Spleen (tissue), 11 donors: ENCODE data around the gene CHD6. TPM values are rescaled to one million over a fixed set of nuclear protein-coding genes. Genes with fewer than 3 reads are reported as not detected.

ENCODE experiments used
- DNase-seq: peaks from one replicate; pipeline ENCODE4 v3.0.0-alpha.2; 2020
- H3K27ac ChIP-seq, 8 donors: fragments of 200-600 bp; sonication (generic) in 7 of 8; 1 replicate in 4 of 8; 2 replicates in 4 of 8; pipeline versions ENCODE4 v1.5.0 to v1.8.0; 2016 to 2021; ENCODE audit warnings: inconsistent platforms in 4 of 8, mild to moderate bottlenecking in 4 of 8, moderate library complexity in 1 of 8
- H3K27me3 ChIP-seq, 7 donors: fragments of 200-600 bp; sonication (generic) in 6 of 7; replicated peaks in 1 of 7; 1 replicate in 4 of 7; 2 replicates in 3 of 7; pipeline versions ENCODE4 v1.5.0 to v1.8.0; 2016 to 2021; ENCODE audit warnings: inconsistent platforms in 3 of 7, mild to moderate bottlenecking in 1 of 7
- H3K36me3 ChIP-seq, 6 donors: fragments of 200-600 bp; sonication (generic) in 5 of 6; 1 replicate in 4 of 6; 2 replicates in 2 of 6; pipeline versions ENCODE4 v1.5.0 to v1.8.0; 2016 to 2021; ENCODE audit warnings: inconsistent platforms in 2 of 6
- H3K4me1 ChIP-seq, 6 donors: fragments of 200-600 bp; sonication (generic) in 5 of 6; 1 replicate in 3 of 6; 2 replicates in 3 of 6; pipeline versions ENCODE4 v1.5.0 to v1.8.0; 2016 to 2021; ENCODE audit warnings: inconsistent platforms in 3 of 6
- H3K4me3 ChIP-seq, 8 donors: fragments of 200-600 bp; sonication (generic) in 7 of 8; 1 replicate in 4 of 8; 2 replicates in 4 of 8; pipeline versions ENCODE4 v1.5.0 to v1.8.0; 2016 to 2021; ENCODE audit warnings: inconsistent platforms in 4 of 8, mild to moderate bottlenecking in 4 of 8, moderate library complexity in 2 of 8
- H3K9me3 ChIP-seq, 8 donors: fragments of 200-600 bp; sonication (generic) in 7 of 8; 1 replicate in 4 of 8; 2 replicates in 4 of 8; pipeline versions ENCODE4 v1.5.0 to v1.8.0; 2016 to 2021; ENCODE audit warnings: inconsistent platforms in 4 of 8
- CTCF ChIP-seq, 11 experiments: fragments of 200-600 bp in 7 of 11; fragments of 450-650 bp in 4 of 11; sonication (generic) in 4 of 11; IDR thresholded peaks in 8 of 11; conservative IDR thresholded peaks in 3 of 11; 1 replicate in 7 of 11; 2 replicates in 4 of 11; pipeline versions ENCODE4 v1.4.0 to v1.8.0; 2016 to 2021; ENCODE audit warnings: antibody characterized with exemption in 11 of 11, inconsistent platforms in 4 of 11, mild to moderate bottlenecking in 1 of 11
- POLR2A ChIP-seq, 3 donors: fragments of 450-650 bp; IDR thresholded peaks; one replicate each; pipeline ENCODE4 v1.5.1; 2017; ENCODE audit warnings: antibody characterized with exemption in 3 of 3, mild to moderate bottlenecking in 1 of 3
- POLR2AphosphoS5 ChIP-seq, 3 donors: sonication (generic); formaldehyde crosslinking; IDR thresholded peaks; one replicate each; pipeline ENCODE4 v1.5.1; 2017; ENCODE audit warnings: antibody characterized with exemption in 3 of 3
- WGBS, 5 donors: extraction: QIAGEN DNeasy Blood & Tissue Kit in 3 of 5; methylation state at CpG; one replicate each; pipeline versions ENCODE4 v1.1.5 to v1.1.7; 2013 to 2018; 5-methylcytosine and 5-hydroxymethylcytosine counted together
- intact Hi-C: fragments of 100-400 bp; cut with DNase I; formaldehyde crosslinking; loops from one replicate; pipeline ENCODE4 v1.15.0; 2023; ENCODE audit warnings: low total_unique reads
- polyA plus RNA-seq, 3 donors: library from polyadenylated mRNA; stranded (reverse); fragments of 200-250 nt; gene quantifications; one replicate each; pipeline ENCODE4 v1.2.1, GENCODE V29; 2013
- total RNA-seq, 7 donors: library from RNA; depleted of rRNA in 3 of 7; stranded (reverse); fragments of >200 nt in 3 of 7; fragmentation: NEBNext Ultra II Directional in 4 of 7; extraction: Animal tissue kit (Norgen Biotek cat#: 25700) in 4 of 7; gene quantifications; one replicate each; pipeline versions ENCODE4 v1.1.0 to v1.2.1, GENCODE V29; 2016 to 2021
- donor health status: healthy with polysubstance abuse.
- donor health status: DM: no; HTN: no; CAD: no; lungs with moderate emphysema.
- donor health status: DM: no; HTN: no; CAD: no.
- donor health status: Bipolar disorder and iron deficiency.
- donor health status: healthy.
- donor health status: DM: no; HTN: no; CAD: no.
- donor health status: DM: yes; HTN: yes; CAD: no.

The CHD6 gene
- total and polyA plus RNA-seq, 10 donors, result 4.2 to 68.3 (median 47.8) TPM

GRCh38 chr20:41370176-41370575, 248.0 kb downstream of the CHD6 start:
- WGBS, 5 donors, result 59 to 86% (median 77%) methylated on average over 4 to 5 of the region's 5 CpGs
- no peak overlapping the region for H3K27ac ChIP-seq
- H3K9me3 ChIP-seq, result peaks cover 0 to 21% (median 19%) of the 10 kb centered on the region in 8 donors
- H3K4me1 ChIP-seq, result peaks cover 0 to 17% (median 9%) of the 10 kb centered on the region in 6 donors
- TF ChIP-seq POLR2AphosphoS5 (IDR thresholded peaks at IDR 0.05), result no peak
- intact Hi-C loops, result no loop called here
- H3K27me3 ChIP-seq, result peaks cover 0 to 76% (median 36%) of the 10 kb centered on the region in 7 donors
- no peak overlapping the region for H3K4me3 ChIP-seq
- no peak for DNase-seq
- H3K36me3 ChIP-seq, result no peaks in the 10 kb centered on the region

- WGBS, 5 donors, result 57 to 80% (median 65%) methylated on average over 2 of the region's 2 CpGs
- peaks cover 0 to 21% (median 19%) of the 10 kb centered on the region in 8 donors for H3K9me3 ChIP-seq
- no peak for TF ChIP-seq CTCF (IDR thresholded peaks at IDR 0.05 in 8 of 11, conservative IDR thresholded peaks at IDR 0.05 in 3 of 11)
- no peak overlapping the region for H3K27ac ChIP-seq
- peaks cover 0 to 76% (median 41%) of the 10 kb centered on the region in 7 donors for H3K27me3 ChIP-seq
- H3K36me3 ChIP-seq, result no peaks in the 10 kb centered on the region
- DNase-seq, result no peak
- H3K4me1 ChIP-seq, result peaks cover 0 to 17% (median 9%) of the 10 kb centered on the region in 6 donors
- intact Hi-C loops, result no loop called here
- no peak overlapping the region for H3K4me3 ChIP-seq
These were observed 248.5 kb downstream of the CHD6 start for GRCh38 chr20:41369673-41370072.

GRCh38 chr20:41367956-41368355, 250.2 kb downstream of the CHD6 start:
- 76 to 87% (median 82%) methylated on average over 3 of the region's 3 CpGs for WGBS, 5 donors
- no peak overlapping the region for H3K27ac ChIP-seq
- peaks cover 0 to 17% (median 9%) of the 10 kb centered on the region in 6 donors for H3K4me1 ChIP-seq
- intact Hi-C loops, result no loop called here
- no peak for TF ChIP-seq CTCF (IDR thresholded peaks at IDR 0.05 in 8 of 11, conservative IDR thresholded peaks at IDR 0.05 in 3 of 11)
- TF ChIP-seq POLR2A (IDR thresholded peaks at IDR 0.05), result no peak
- TF ChIP-seq POLR2AphosphoS5 (IDR thresholded peaks at IDR 0.05), result no peak
- no peaks in the 10 kb centered on the region for H3K36me3 ChIP-seq
- H3K27me3 ChIP-seq, result peaks cover 0 to 72% (median 42%) of the 10 kb centered on the region in 7 donors
- peaks cover 0 to 21% (median 19%) of the 10 kb centered on the region in 8 donors for H3K9me3 ChIP-seq
- H3K4me3 ChIP-seq, result no peak overlapping the region
- DNase-seq, result no peak

- Histone ChIP-seq H3K27me3 (peaks cover 0 to 72% (median 42%) of the 10 kb centered on the region in 7 donors), H3K9me3 (peaks cover 0 to 21% (median 18%) of the 10 kb centered on the region in 8 donors), H3K27ac (no peak overlapping the region), H3K4me1 (peaks cover 0 to 17% (median 9%) of the 10 kb centered on the region in 6 donors), H3K4me3 (no peak overlapping the region), H3K36me3 (no peaks in the 10 kb centered on the region)
- DNase-seq, result no peak
- TF ChIP-seq CTCF (IDR thresholded peaks at IDR 0.05 in 8 of 11, conservative IDR thresholded peaks at IDR 0.05 in 3 of 11), result no peak
- no peak for TF ChIP-seq POLR2AphosphoS5 (IDR thresholded peaks at IDR 0.05)
- TF ChIP-seq POLR2A (IDR thresholded peaks at IDR 0.05), result no peak
- intact Hi-C loops, result no loop called here
- WGBS, 5 donors, result 45 to 57% (median 47%) methylated on average over 13 of the region's 13 CpGs
These were observed 250.8 kb downstream of the CHD6 start for GRCh38 chr20:41367393-41367695.
